Measurements from ENCODE around the gene PFDN1. TPM values are rescaled to one million over a fixed set of nuclear protein-coding genes. Genes with fewer than 3 reads are reported as not detected.
A peak's percentile ranks its signal among the peaks of the same experiment; 100 is the strongest.

The PFDN1 gene
- total RNA-seq, 1 experiment from 2014 or later, result 91.9 TPM

DNA sequence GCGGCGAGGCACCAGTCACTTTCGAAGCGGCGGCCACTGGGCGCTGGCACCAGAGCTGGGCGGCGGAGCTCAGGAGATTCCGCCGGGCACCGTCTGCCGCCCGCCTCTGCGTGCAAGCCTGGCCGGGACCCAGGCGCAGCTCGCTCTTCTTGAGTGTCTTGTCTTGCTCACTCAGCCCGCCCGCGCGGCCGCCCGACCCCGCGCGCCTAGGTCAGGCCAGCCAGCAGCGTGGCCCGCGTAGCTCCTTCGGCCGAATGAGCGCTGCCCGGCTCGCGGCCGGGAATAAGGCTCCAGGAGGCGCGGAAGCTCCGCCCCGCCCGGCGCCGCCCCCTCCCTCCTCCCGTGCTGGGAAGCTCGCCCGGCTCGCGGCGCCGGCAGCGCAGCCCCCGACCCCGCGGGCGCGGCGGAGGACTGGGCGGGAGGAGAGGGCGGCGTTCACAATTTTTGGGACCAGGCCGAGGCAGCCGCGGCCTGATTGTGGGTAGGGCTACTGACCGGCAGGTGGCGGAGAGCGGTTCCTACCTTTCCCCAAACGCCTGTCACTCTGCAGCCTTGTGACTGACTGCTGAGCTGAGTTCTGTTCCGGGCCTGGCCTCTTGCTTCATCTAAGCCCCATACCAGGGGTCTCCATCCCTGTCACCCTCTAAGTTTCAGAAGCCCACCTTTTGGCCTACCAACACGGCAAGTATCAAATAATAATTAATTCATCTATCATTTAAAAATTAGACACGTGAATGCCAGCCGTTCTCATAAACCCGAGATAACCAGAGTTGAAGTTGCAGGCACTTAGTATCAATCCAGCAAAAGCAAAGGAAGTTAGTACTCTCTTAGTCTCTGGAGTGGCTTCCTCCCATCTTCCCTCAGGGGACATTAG lies 43.7 kb upstream of the PFDN1 start, which contains the start of gene HBEGF:
TSS of gene HBEGF (minus strand) at position 256 of the 874 bp plus-strand sequence. CDS start 275 bp downstream, outside the sequence.
- intact Hi-C loops (cut with micrococcal nuclease), result loop anchor here (1.0 to 5.0 kb wide), 4 partner anchors 34 to 169 kb away; partner anchors contain the start of gene CYSTM1
- CTCF ChIA-PET, result interaction anchor here (0.6 to 4.3 kb wide), 21 partner anchors 9 to 219 kb away, joined by 3 to 95 read pairs (median 6); partner anchors contain the start of gene PFDN1

GRCh38 chr5:140345919-140346347 lies 43.0 kb upstream of the PFDN1 start:
- peaks cover 72% of the 10 kb centered on the region for H3K4me1 ChIP-seq (ENCODE audit: insufficient read depth, low read length)
- peak overlapping the region; percentile 76 for H3K27ac ChIP-seq (ENCODE audit: low read length)
- peaks cover 56% of the 10 kb centered on the region for H3K79me2 ChIP-seq (ENCODE audit: low read length)
- peak; percentile 56 for DNase-seq
- ChIA-PET CTCF (interaction anchor here (0.6 to 4.3 kb wide), 20 partner anchors 9 to 219 kb away, joined by 3 to 95 read pairs (median 8); no protein-coding TSS in a partner anchor), POLR2A (ENCODE audit: unreplicated experiment) (interaction anchor here (0.5 to 2.2 kb wide), 11 partner anchors 8 to 592 kb away, joined by 3 to 21 read pairs (median 4); no protein-coding TSS in a partner anchor)
- intact Hi-C loops (cut with micrococcal nuclease), result loop anchor here (1.0 to 5.0 kb wide), 7 partner anchors 23 to 169 kb away; partner anchors contain the start of genes CYSTM1 and PFDN1
- no peak overlapping the region for H2AFZ ChIP-seq (ENCODE audit: low read length)
- no peaks in the 10 kb centered on the region for H3K27me3 ChIP-seq (ENCODE audit: low read length)
- BruUV-seq (replicated peaks), result no TSS peak
- ATAC-seq, result peak; percentile 16
- peak overlapping the region; percentile 88 for H3K9ac ChIP-seq (ENCODE audit: low read length)
- H4K20me1 ChIP-seq (ENCODE audit: low read length), result peaks cover 41% of the 10 kb centered on the region
- no peaks in the 10 kb centered on the region for H3F3A ChIP-seq (ENCODE audit: low read length, unreplicated experiment)
- no peaks in the 10 kb centered on the region for H3K9me3 ChIP-seq (ENCODE audit: low read length)
- peak overlapping the region; percentile 98 for H3K4me3 ChIP-seq (ENCODE audit: low read length)
- H3K36me3 ChIP-seq (ENCODE audit: low read depth, low read length), result peaks cover 32% of the 10 kb centered on the region
- no peaks in the 10 kb centered on the region for H3K9me2 ChIP-seq (replicated peaks; ENCODE audit: low read length)
- H3K4me2 ChIP-seq (ENCODE audit: low read length), result peak overlapping the region; percentile 97
- TF ChIP-seq, protein P1, sequence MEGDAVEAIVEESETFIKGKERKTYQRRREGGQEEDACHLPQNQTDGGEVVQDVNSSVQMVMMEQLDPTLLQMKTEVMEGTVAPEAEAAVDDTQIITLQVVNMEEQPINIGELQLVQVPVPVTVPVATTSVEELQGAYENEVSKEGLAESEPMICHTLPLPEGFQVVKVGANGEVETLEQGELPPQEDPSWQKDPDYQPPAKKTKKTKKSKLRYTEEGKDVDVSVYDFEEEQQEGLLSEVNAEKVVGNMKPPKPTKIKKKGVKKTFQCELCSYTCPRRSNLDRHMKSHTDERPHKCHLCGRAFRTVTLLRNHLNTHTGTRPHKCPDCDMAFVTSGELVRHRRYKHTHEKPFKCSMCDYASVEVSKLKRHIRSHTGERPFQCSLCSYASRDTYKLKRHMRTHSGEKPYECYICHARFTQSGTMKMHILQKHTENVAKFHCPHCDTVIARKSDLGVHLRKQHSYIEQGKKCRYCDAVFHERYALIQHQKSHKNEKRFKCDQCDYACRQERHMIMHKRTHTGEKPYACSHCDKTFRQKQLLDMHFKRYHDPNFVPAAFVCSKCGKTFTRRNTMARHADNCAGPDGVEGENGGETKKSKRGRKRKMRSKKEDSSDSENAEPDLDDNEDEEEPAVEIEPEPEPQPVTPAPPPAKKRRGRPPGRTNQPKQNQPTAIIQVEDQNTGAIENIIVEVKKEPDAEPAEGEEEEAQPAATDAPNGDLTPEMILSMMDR (conservative IDR thresholded peaks at IDR 0.05; ENCODE audit: low read depth, low read length), result peak; percentile 46
- no peak for TF ChIP-seq EZH2phosphoT487 (IDR thresholded peaks at IDR 0.05; ENCODE audit: borderline replicate concordance, low read length)

More for the DNA sequence above, 43.7 kb upstream of the PFDN1 start, which contains the start of gene HBEGF:
- H2AFZ ChIP-seq (ENCODE audit: low read length), result peak within 1 kb of the TSS; percentile 78
- H4K20me1 ChIP-seq (ENCODE audit: low read length), result peaks cover 35% of the 10 kb centered on the region
- peak; percentile 94 for DNase-seq
- H3K9me3 ChIP-seq (ENCODE audit: low read length), result no peaks in the 10 kb centered on the region
- peaks cover 50% of the 10 kb centered on the region for H3K79me2 ChIP-seq (ENCODE audit: low read length)
- H3K9ac ChIP-seq (ENCODE audit: low read length), result peak within 1 kb of the TSS; percentile 88
- no peaks in the 10 kb centered on the region for H3K27me3 ChIP-seq (ENCODE audit: low read length)
- TF ChIP-seq EZH2phosphoT487 (IDR thresholded peaks at IDR 0.05; ENCODE audit: borderline replicate concordance, low read length) (peak; percentile 81), EZH2 (IDR thresholded peaks at IDR 0.05; ENCODE audit: low read length, unreplicated experiment) (no peak)
- TF ChIP-seq, protein P1 (conservative IDR thresholded peaks at IDR 0.05; ENCODE audit: low read depth, low read length), result peak; percentile 58
- peak within 1 kb of the TSS; percentile 98 for H3K4me3 ChIP-seq (ENCODE audit: low read length)
- no peaks in the 10 kb centered on the region for H3K9me2 ChIP-seq (replicated peaks; ENCODE audit: low read length)
- BruUV-seq (replicated peaks), result no TSS peak
- H3K4me2 ChIP-seq (ENCODE audit: low read length), result peak within 1 kb of the TSS; percentile 97
- H3K4me1 ChIP-seq (ENCODE audit: insufficient read depth, low read length), result peaks cover 65% of the 10 kb centered on the region
- peak; percentile 65 for ATAC-seq
- H3K27ac ChIP-seq (ENCODE audit: low read length), result peak within 1 kb of the TSS; percentile 76
- POLR2A ChIA-PET (ENCODE audit: unreplicated experiment), result interaction anchor here (0.5 to 2.2 kb wide), 21 partner anchors 9 to 1511 kb away, joined by 3 to 21 read pairs (median 6); no protein-coding TSS in a partner anchor
- peaks cover 26% of the 10 kb centered on the region for H3K36me3 ChIP-seq (ENCODE audit: low read depth, low read length)
- H3F3A ChIP-seq (ENCODE audit: low read length, unreplicated experiment), result no peaks in the 10 kb centered on the region
